Lung microvascular endothelial cell (primary cell): Measurements from ENCODE around the gene GNAO1. TPM values are rescaled to one million over a fixed set of nuclear protein-coding genes. Genes with fewer than 3 reads are reported as not detected.

Experiments used
- DNase-seq, 2 donors: peaks; one replicate each; pipeline versions ENCODE4 v3.0.0 to v3.0.0-alpha.2; 2010; ENCODE audit warnings: low read depth in 2 of 2
- total RNA-seq: library from RNA; depleted of rRNA; stranded (reverse); fragments of >200 nt; gene quantifications from 2 replicates; pipeline ENCODE4 v1.2.1, GENCODE V29; 2014

The GNAO1 gene
- total RNA-seq, 1 donor from 2014 or later, result not detected

GRCh38 chr16:56311208-56312027 is 120.1 kb downstream of the GNAO1 start:
- no peak for DNase-seq

GRCh38 chr16:56312028-56312300 is 120.7 kb downstream of the GNAO1 start:
- peak in 1 of 2 donors; percentile 40 for DNase-seq

- DNase-seq, result no peak
Measured at GRCh38 chr16:56312556-56312955, 121.3 kb downstream of the GNAO1 start.

- DNase-seq, result no peak
Measured at GRCh38 chr16:56314244-56314850, 123.1 kb downstream of the GNAO1 start.

GRCh38 chr16:56315955-56316354 is 124.7 kb downstream of the GNAO1 start:
- DNase-seq, result no peak

- no peak for DNase-seq
Measured at GRCh38 chr16:56316545-56316944, 125.3 kb downstream of the GNAO1 start.

- DNase-seq, result peak; percentile 65 to 78
Measured at GRCh38 chr16:56317998-56318826, 126.9 kb downstream of the GNAO1 start.

- DNase-seq, result no peak
Measured at GRCh38 chr16:56318827-56319140, 127.5 kb downstream of the GNAO1 start.

GRCh38 chr16:56319376-56319775 is 128.1 kb downstream of the GNAO1 start:
- DNase-seq, result no peak

GRCh38 chr16:56320056-56320455 is 128.8 kb downstream of the GNAO1 start:
- DNase-seq, result no peak

- no peak for DNase-seq
Measured at GRCh38 chr16:56320811-56321558, 129.7 kb downstream of the GNAO1 start.

- no peak for DNase-seq
Measured at GRCh38 chr16:56321571-56321970, 130.3 kb downstream of the GNAO1 start.

- no peak for DNase-seq
Measured at GRCh38 chr16:56324406-56324805, 133.1 kb downstream of the GNAO1 start.

- DNase-seq, result no peak
Measured at GRCh38 chr16:56325956-56326355, 134.7 kb downstream of the GNAO1 start.

- DNase-seq, result no peak
Measured at GRCh38 chr16:56327071-56327928, 136.0 kb downstream of the GNAO1 start.

GRCh38 chr16:56327929-56328258 is 136.6 kb downstream of the GNAO1 start:
- no peak for DNase-seq

GRCh38 chr16:56328276-56329022 is 137.2 kb downstream of the GNAO1 start:
- no peak for DNase-seq

GRCh38 chr16:56329887-56330286 is 138.6 kb downstream of the GNAO1 start:
- DNase-seq, result no peak

GRCh38 chr16:56330476-56330875 is 139.2 kb downstream of the GNAO1 start:
- no peak for DNase-seq

- no peak for DNase-seq
Measured at GRCh38 chr16:56331399-56331798, 140.1 kb downstream of the GNAO1 start.
